KBM-7 (cell line): Measurements from ENCODE around the gene TAF1A.

Experiments
- DNase-seq: peaks from one replicate; pipeline ENCODE4 v3.0.0-alpha.2; 2015
- in situ Hi-C: fragments of 300-500 bp; cut with MboI; formaldehyde crosslinking; loops from 2 replicates; pipeline ENCODE4 v1.14.3; 2020; ENCODE audit warnings: low sequenced_read_pairs, low pct_unique_long_range_greater_than_20kb, mixed read lengths

Gene TAF1A

GRCh38 chr1:222546548-222547259 lies 43.0 kb downstream of the TAF1A start:
- in situ Hi-C loops, result no loop called here

GRCh38 chr1:222546091-222546490 lies 43.6 kb downstream of the TAF1A start:
- no peak for DNase-seq
- in situ Hi-C loops, result no loop called here

More at GRCh38 chr1:222546548-222547259, 43.0 kb downstream of the TAF1A start:
- peak; percentile 14 for DNase-seq

GRCh38 chr1:222543817-222544216 lies 45.9 kb downstream of the TAF1A start:
- no peak for DNase-seq
- in situ Hi-C loops, result no loop called here

GRCh38 chr1:222540598-222540995 lies 49.1 kb downstream of the TAF1A start:
- no peak for DNase-seq
- in situ Hi-C loops, result no loop called here

- DNase-seq, result no peak
- in situ Hi-C loops, result no loop called here
These were observed 49.7 kb downstream of the TAF1A start for GRCh38 chr1:222539951-222540597.

- DNase-seq, result no peak
- in situ Hi-C loops, result no loop called here
These were observed 54.3 kb downstream of the TAF1A start for GRCh38 chr1:222535455-222535854.

GRCh38 chr1:222530852-222531251 lies 58.9 kb downstream of the TAF1A start:
- no peak for DNase-seq
- in situ Hi-C loops, result no loop called here

- in situ Hi-C loops, result no loop called here
- no peak for DNase-seq
These were observed 59.8 kb downstream of the TAF1A start for GRCh38 chr1:222529916-222530315.

GRCh38 chr1:222529181-222529580 lies 60.6 kb downstream of the TAF1A start:
- in situ Hi-C loops, result no loop called here

GRCh38 chr1:222525951-222526350 lies 63.8 kb downstream of the TAF1A start:
- in situ Hi-C loops, result no loop called here
- DNase-seq, result no peak

More at GRCh38 chr1:222529181-222529580, 60.6 kb downstream of the TAF1A start:
- DNase-seq, result no peak

- in situ Hi-C loops, result no loop called here
- no peak for DNase-seq
These were observed 65.9 kb downstream of the TAF1A start for GRCh38 chr1:222523852-222524251.

- no peak for DNase-seq
These were observed 67.4 kb downstream of the TAF1A start for GRCh38 chr1:222522105-222522915.

GRCh38 chr1:222521299-222522104 lies 68.2 kb downstream of the TAF1A start:
- no peak for DNase-seq
- in situ Hi-C loops, result no loop called here

More at GRCh38 chr1:222522105-222522915, 67.4 kb downstream of the TAF1A start:
- in situ Hi-C loops, result no loop called here
